Measurements from ENCODE around the gene GALNT9.

DNA sequence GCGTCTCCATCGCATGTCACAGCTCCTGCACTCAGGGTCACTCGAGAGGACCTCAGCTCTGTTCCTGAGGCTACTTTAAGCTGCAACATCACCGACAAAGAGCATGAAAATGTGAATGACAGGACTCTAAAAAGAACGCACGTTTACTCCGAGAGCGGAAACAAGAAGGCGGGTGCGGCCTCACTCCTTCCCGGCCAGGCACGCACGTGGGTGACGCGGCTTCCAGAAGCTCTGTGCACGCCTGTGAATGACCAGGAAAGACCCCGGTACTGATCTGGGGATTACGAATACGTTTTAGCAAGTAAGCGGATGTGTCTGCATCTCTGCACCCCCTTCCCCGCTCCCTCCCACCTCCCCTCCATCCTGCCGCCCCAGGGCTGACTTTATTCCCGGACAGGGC lies 15.2 kb upstream of the GALNT9 start:
- TF ChIP-seq, protein P1, sequence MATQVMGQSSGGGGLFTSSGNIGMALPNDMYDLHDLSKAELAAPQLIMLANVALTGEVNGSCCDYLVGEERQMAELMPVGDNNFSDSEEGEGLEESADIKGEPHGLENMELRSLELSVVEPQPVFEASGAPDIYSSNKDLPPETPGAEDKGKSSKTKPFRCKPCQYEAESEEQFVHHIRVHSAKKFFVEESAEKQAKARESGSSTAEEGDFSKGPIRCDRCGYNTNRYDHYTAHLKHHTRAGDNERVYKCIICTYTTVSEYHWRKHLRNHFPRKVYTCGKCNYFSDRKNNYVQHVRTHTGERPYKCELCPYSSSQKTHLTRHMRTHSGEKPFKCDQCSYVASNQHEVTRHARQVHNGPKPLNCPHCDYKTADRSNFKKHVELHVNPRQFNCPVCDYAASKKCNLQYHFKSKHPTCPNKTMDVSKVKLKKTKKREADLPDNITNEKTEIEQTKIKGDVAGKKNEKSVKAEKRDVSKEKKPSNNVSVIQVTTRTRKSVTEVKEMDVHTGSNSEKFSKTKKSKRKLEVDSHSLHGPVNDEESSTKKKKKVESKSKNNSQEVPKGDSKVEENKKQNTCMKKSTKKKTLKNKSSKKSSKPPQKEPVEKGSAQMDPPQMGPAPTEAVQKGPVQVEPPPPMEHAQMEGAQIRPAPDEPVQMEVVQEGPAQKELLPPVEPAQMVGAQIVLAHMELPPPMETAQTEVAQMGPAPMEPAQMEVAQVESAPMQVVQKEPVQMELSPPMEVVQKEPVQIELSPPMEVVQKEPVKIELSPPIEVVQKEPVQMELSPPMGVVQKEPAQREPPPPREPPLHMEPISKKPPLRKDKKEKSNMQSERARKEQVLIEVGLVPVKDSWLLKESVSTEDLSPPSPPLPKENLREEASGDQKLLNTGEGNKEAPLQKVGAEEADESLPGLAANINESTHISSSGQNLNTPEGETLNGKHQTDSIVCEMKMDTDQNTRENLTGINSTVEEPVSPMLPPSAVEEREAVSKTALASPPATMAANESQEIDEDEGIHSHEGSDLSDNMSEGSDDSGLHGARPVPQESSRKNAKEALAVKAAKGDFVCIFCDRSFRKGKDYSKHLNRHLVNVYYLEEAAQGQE (IDR thresholded peaks at IDR 0.05), result no peak
- TF ChIP-seq RCOR1 (IDR thresholded peaks at IDR 0.05; ENCODE audit: low read depth, low read length) (no peak), FOSB (CRISPR knock-in tag; IDR thresholded peaks at IDR 0.05) (no peak), EP300 (IDR thresholded peaks at IDR 0.05) (no peak), POLR2A (IDR thresholded peaks at IDR 0.05; ENCODE audit: low read length) (no peak)
- TF ChIP-seq, protein P2, sequence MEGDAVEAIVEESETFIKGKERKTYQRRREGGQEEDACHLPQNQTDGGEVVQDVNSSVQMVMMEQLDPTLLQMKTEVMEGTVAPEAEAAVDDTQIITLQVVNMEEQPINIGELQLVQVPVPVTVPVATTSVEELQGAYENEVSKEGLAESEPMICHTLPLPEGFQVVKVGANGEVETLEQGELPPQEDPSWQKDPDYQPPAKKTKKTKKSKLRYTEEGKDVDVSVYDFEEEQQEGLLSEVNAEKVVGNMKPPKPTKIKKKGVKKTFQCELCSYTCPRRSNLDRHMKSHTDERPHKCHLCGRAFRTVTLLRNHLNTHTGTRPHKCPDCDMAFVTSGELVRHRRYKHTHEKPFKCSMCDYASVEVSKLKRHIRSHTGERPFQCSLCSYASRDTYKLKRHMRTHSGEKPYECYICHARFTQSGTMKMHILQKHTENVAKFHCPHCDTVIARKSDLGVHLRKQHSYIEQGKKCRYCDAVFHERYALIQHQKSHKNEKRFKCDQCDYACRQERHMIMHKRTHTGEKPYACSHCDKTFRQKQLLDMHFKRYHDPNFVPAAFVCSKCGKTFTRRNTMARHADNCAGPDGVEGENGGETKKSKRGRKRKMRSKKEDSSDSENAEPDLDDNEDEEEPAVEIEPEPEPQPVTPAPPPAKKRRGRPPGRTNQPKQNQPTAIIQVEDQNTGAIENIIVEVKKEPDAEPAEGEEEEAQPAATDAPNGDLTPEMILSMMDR (IDR thresholded peaks at IDR 0.05), result no peak
- TF ChIP-seq, protein P3, sequence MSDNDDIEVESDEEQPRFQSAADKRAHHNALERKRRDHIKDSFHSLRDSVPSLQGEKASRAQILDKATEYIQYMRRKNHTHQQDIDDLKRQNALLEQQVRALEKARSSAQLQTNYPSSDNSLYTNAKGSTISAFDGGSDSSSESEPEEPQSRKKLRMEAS (IDR thresholded peaks at IDR 0.05), result no peak

Measured in A549 (cell line).